Stomach (tissue), 4 donors: ENCODE data around the gene HRCT1.

Source experiments
- CTCF ChIP-seq, 7 experiments: fragments of 450-650 bp in 4 of 7; fragments of 200-600 bp in 3 of 7; sonication (generic) in 3 of 7; IDR thresholded peaks; one replicate each; pipeline ENCODE4 v1.5.1; 2016 to 2019; ENCODE audit warnings: antibody characterized with exemption in 7 of 7, control low read depth in 2 of 7, mild to moderate bottlenecking in 1 of 7
- POLR2AphosphoS5 ChIP-seq, 3 donors: sonication (generic); formaldehyde crosslinking; IDR thresholded peaks; one replicate each; pipeline ENCODE4 v1.6.1; 2016; ENCODE audit warnings: antibody characterized with exemption in 3 of 3

GRCh38 chr9:35920051-35920620 lies 14.1 kb downstream of the HRCT1 start:
- TF ChIP-seq CTCF (IDR thresholded peaks at IDR 0.05) (no peak), POLR2AphosphoS5 (IDR thresholded peaks at IDR 0.05) (no peak)
